GM21723 (cell line): ENCODE results near the gene GPR4.
A peak's percentile ranks its signal among the peaks of the same experiment; 100 is the strongest.
"Not testable (repeated sequence)": the region's sequence is repeated elsewhere in the genome, so short reads cannot be mapped to it uniquely, and the experiment has no call there.

Source experiments
- ATAC-seq: cut with Tn5 transposase; IDR thresholded peaks from one replicate; pipeline ENCODE4 v1.9.1; 2021; ENCODE audit warnings: mild to moderate bottlenecking, moderate library complexity; ENCODE audit not compliant: unreplicated experiment

The GPR4 gene

GRCh38 chr19:45601524-45602374, at the start of gene GPR4:
Gene GPR4 (minus strand): TSS chr19:45602212. CDS start chr19:45591866, 10,346 bp downstream.
- ATAC-seq = no peak

DNA sequence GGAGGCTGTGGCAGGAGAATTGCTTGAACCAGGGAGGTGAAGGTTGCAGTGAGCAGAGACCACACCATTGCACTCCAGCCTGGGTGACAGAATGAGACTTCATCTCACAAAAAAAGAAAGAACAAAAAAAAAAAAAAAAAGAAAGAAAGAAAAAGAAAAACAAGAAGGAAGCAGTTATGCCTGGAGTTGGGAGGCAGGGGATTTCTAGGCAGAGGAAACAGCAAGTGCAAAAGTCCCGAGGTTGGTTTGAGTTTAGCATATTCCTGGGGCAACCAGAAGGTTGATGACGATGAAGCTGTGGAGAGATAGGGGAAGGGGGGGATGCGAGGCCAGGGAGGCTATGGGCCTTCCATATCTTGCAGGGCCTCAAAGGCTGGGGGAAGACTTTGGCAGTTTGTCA, 48.7 kb upstream of the GPR4 start:
- ATAC-seq = no peak

DNA sequence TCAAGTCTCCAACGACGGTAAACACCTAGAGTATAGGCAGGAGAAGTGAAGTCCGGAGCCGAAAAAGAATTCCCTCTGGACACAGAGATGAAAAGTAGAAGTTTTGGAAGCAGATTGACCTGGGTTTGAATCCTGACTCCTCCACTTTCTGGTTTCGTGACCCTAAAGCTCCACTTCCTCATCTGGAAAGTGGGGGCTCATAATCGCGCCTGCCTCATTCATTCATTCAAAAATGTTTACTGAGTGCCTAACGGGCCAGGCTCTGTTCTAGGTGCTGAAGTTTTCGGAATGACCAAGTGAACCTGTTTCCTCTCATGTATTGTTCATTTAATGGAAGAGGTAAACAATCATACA, 44.3 kb upstream of the GPR4 start:
- ATAC-seq = no peak

- ATAC-seq = no peak
These were observed 43.8 kb upstream of the GPR4 start for GRCh38 chr19:45645631-45646344.

GRCh38 chr19:45645068-45645630, 43.1 kb upstream of the GPR4 start:
- no peak for ATAC-seq

DNA sequence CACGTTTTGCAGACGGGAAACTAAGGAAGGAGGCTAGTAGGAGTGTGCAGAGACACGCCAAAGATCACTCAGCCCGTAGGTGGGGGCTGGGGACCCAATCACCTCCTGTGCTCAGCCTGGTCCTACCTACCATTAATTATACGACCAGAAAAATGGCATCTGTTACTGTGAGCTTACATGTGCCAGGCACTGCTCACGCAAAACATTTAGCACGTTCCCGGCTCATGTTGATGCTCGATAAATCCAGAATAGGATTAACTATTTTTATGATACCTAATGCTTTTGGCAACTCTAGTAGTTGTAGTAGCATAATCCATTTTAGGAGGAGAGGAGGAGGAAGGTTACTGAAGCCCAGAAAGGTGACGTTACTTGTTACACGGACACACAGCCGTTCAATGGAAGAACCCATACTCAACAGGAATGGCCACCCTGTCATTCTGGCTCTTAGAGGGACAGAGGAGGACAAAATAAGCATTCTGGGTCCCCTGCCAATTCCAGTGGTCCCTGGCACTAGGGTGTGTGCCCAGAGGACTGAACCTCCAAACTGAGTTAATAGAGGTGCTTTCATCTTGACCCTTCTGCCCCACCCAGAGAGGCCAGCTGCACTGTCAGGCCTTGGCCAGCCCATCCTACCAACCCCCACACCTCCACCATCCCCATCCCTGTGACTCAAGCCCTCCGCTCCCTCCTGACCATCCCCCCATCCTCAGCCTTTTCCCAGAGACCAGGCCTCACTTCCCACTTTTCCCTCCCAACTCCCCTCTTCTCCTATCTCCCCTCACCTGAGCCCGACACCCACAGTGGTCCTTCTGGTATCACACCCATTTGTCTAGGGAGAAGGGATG, 42.1 kb upstream of the GPR4 start:
- ATAC-seq = no peak

DNA sequence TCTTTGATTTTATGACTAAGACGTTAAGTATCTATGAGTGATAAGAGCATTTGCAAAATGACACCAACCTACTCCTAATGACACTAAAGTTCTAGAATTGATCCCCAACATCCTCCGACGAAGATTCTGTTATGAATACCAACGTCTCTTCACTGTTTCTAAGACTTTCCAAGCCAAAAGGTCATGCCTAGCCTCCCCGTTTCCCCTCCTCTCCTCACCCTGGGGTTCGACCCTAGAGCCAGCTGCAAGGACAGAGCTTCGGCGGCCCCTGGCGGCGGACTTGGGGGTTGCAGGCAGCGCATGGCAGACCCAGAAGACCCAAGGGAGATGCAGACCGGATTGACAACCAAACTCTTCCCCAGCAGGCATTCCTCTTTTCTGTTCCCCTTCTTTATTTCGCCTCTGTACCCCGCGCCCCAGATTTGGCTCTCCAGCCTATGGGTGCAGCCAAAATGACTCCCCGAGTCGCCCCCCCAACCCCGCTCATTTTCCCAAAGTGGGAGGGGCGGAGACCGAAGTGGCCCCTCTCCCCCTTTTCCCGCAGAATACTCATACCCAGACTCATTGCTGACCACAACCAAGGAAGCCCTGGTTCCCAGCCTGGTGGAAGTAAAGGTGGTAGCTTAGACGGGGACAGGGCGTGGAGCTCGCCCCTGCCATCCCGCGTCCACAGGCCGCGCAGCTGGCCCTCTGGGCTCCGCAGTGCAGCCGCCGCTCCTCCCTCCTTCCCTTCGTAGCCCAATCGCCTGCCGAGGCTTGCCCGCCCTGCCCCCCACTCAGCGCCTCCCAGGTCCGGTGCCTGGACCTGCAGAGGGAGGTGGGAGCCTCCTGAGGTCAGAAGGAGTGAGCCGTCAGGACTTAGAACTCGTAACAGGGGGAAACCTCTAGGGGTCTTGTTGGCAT, 41.3 kb upstream of the GPR4 start:
- peak; percentile 32 for ATAC-seq

DNA sequence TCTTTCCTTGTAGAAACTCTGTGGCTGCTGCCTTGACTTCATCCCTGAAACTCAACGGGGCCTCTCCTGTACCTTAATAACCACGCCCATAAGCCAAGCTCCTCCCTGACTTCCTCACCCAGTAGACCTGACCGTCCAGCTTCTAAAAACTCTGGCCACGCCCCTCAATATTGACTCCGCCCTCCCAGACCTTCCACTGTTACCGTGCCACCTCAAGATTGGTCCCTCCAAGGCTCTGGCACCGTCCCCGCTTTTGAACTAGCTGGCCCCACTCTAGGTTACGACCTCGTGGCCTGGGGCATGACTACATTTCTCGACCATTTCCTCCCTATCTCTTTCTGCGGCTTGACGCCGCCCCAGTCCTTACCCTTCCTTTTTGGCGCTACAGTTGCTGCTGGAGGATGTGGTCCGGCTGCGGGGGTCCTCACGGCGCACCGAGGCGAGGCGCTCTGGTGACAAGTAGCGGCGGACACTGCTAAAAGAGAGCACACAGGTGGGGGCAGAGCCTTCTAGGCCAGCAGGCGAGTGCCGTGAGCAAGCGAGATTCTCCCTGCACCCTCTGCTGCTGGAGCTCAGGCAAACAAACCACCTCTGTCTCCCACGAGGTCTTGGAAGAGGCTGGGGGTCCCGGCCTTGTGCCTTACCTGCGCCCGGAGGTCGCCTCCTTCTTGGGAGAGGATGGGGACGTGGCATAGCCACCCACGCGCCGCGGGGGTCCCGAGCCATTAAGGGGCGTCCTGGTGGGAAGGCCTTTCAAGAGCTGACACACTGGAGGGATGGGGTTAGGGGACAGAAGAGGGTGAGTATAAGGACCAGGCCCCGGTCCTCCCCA, 39.5 kb upstream of the GPR4 start:
- ATAC-seq = peak; percentile 43

GRCh38 chr19:45640849-45641273, 38.8 kb upstream of the GPR4 start:
- ATAC-seq = no peak

GRCh38 chr19:45638930-45639729, 37.1 kb upstream of the GPR4 start, which contains the start of gene EML2:
Gene EML2 (minus strand): TSS chr19:45639397. CDS start chr19:45639376, 21 bp downstream.
- no peak for ATAC-seq

- ATAC-seq = no peak
These were observed 36.1 kb upstream of the GPR4 start for GRCh38 chr19:45637890-45638667.

GRCh38 chr19:45636902-45637301, 34.9 kb upstream of the GPR4 start:
- no peak for ATAC-seq

DNA sequence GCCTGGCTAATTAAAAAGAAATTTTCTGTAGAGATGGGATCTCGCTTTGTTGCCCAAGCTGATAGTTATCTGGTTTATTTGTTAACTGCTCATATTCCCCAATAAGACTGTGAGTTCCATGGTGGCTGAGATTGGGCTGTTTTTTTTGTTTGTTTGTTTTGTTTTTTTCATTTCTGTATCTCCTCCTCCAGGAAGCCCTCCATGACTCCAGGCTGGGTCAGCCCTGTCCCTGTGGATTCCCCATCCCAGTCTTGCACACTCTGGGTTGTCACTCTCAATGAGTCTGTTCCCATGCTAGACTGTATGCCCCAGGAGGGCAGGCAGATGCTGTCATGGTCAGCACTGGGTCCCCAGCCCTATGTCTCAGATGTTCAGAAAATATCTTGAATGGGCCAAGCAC, 34.3 kb upstream of the GPR4 start:
- no peak for ATAC-seq

DNA sequence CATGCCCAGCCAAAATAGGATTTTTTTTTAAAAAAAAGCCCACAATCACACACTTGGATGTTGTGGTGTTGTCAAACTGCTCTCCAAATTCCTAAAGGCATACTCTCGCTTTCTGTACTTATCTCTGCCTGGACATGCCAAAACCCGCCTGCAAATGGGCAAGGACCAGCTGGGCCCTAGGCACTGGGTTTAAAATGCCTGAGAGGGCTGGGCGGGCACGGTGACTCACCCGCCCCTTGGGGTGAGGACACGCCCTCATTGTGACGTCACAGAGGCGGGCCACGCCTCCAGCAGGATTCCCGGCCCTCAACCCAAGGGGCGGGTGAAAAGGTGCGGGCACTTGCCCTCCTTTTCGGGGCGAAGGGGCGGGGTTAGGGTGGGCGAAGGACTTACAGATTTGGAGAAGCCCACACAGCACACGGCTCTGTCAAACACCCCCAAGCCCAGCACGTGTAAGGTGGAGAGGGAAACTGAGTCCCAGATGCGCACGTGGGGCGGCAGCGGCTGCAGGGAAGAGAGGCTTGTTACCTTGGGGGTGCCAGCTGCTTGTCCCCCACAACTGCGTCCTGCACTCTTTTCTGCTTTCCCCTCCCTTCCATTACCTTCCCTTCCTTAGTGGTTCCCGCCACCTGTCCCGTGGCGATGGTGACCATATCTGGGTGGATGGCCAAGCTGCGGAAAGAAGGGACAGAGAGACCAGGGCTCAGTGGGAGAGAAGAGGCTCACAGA, 30.6 kb upstream of the GPR4 start:
- ATAC-seq = no peak

- no peak for ATAC-seq
These were observed 28.5 kb upstream of the GPR4 start for GRCh38 chr19:45630463-45630862.

DNA sequence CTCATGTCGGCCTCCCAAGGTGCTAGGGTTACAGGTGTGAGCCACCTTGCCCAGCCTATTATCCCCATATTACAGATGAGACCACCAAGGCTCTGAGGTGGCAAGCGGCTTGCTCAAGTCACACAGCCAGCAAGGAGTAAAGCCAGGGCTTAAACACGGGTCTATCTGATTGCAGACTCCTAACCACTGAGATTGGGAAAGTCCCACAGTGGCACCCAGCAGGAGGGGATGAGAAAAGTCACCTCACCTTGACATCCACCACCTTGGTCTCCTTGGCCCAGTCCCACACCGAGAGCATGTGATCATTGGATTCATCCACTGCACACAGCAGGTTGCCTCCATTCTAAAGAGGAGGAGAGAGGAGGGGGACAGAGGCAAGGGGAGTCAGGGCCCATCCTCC, 27.7 kb upstream of the GPR4 start:
- no peak for ATAC-seq

GRCh38 chr19:45628219-45628618, 26.2 kb upstream of the GPR4 start:
- not testable (repeated sequence) for ATAC-seq
